Stimulated activated CD4-positive, alpha-beta T cell treated with anti-CD3 and anti-CD28 coated beads, TNF-alpha, amount 100 ng/mL, for 4 hours (primary cell): Measurements from ENCODE around the gene WDR76.
"Not testable (repeated sequence)": the region's sequence is repeated elsewhere in the genome, so short reads cannot be mapped to it uniquely, and the experiment has no call there.

Experiments
- DNase-seq, 3 experiments: peaks; one replicate each; pipeline ENCODE4 v3.0.0-alpha.2; 2020; ENCODE audit warnings: low read depth in 3 of 3

Gene WDR76

DNA sequence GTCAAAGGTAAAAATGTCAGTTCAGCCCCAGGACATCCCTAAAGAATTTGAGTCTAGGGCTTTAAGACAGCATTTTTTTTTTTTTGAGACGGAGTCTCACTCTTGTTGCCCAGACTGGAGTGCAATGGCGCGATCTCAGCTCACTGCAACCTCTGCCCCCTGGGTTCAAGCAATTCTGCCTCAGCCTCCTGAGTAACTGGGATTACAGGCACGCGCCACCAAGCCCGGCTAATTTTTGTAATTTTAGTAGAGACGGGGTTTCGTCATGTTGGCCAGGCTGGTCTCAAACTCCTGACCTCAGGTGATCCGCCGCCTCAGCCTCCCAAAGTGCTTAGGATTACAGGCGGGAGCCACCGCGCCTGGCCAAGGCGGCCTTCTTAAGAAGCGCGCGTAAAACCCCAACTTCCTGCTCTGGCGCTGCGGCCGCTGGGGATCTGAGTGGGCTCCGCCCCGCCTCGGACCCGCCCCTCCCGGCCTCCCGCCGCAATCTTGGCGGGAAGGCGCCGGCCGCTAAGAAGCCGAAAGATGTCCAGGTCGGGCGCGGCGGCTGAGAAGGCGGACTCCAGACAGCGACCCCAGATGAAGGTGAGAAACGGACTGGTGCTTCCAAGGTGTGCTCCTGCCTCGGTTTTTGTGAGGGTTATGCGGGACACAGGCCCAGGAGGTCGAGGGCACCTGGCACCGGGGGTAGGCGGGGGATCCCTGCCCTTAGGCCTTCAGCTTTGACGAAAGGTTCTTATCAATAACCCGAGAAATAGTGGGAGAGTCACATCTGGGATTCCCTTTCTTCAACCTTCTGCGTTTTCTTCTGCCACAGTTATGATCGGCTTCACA lies at the start of gene WDR76:
WDR76 (plus strand) TSS at position 495 of the 834 bp plus-strand sequence; CDS start at position 526, 31 bp downstream.
- peak; percentile 33 to 59 (median 39) for DNase-seq

DNA sequence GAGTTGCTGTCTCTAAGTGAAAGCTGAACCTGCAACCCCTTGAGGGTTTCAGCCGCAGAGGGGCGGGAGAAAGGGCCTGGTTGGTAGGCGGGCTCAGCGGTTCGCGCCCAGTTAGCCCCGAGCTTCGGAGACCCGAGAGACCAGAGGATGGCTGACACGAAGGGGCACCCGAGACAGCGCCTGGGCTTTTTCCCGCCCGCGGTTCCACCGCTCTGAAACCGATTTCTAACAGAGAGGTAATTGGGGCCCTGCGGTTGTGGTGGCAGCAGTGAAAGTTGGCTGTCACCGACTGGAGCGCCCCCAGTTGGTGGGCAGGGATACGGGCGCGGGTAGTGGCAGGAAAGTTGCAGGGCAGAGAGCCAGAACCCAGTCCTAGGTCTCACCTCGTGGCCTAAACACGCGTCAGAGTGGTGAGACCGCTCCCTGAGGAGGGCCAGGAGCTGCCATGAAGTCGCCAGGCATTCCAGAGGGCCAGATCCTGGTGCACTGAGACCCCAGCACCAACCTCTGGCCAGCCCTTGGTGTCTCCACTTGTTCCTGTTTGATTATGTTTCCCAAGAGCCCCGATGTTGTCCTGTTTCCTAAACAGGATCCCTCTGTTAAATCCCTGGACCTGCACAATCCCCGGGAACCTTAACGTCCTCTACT lies 49.4 kb upstream of the WDR76 start:
- DNase-seq: peak; percentile 56 to 71 (median 67)

DNA sequence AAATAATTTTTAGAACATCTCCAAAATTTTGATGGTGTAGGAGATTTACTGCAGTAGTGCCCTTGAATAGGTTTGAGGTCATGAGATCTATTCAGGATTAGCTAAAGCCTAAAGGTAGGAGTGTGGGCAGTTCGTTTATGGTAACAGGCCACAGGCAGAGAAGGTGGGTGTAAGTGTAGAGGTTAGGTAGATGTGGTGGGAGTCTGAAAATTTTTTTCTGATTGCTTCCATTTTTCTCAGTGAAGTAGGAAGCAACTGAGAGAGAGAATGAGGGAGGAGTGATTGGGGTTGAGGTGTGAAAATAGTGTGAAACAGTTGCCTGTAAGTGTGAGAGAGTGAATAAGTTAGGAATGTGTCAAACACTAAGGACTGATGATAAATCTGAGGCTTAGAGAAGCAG lies 47.8 kb upstream of the WDR76 start:
- DNase-seq: no peak

DNA sequence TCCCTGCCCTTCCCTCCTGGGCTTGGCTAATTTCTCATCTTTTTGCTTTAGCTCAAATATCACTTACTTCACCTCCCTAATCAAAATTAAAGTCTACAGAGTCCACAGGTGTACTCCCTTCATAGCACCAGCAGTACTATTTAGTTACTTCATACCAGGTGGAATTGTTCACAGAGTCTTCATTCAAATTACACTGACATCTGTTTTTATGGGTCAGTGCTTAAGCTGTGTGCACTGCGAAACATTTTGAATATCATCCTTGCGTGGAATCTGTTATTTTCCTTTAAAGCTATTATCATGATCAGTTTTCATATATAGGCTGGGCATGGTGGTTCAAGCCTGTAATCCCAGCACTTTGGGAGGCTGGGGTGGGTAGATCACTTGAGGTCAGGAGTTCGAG lies 37.4 kb upstream of the WDR76 start:
- DNase-seq: no peak

DNA sequence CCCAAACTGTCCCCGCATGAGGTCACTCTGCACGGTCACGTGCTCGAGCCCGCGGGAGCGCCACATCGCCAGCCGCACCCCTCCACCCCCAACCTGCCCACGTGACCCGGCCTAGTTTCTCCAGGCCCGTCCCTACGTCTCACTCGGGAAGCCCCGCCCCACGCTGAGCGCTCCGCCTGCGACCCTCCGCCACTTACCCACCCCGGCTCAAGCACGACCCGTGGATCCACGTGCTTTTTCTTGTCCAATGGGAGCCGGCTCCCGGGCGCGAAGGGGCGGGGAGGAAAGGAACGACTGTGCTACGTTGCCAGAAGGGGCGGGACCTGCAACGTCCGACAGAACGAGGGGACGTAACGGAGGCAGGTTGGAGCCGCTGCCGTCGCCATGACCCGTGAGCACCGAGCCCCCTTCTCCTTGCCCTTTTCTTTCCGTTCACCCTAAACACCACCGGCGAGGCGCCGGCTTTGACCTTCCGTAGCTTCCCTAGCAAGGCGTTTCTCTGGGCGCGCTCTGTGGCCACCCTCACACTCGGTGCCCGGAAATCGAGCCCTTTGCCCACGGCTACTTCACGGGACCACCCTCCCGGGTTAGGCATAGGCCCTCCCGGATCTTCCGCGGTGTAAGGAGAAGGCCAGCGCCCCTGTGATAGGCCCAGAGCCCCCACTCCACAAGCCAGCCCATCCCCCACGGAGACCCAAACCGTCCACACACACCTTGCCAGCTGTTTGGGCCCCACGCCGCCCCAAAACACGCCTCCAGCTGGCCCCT lies 34.6 kb upstream of the WDR76 start, which contains the start of gene SERF2:
SERF2 (plus strand) TSS at position 328 of the 768 bp plus-strand sequence; CDS start at position 385, 57 bp downstream.
- DNase-seq: peak; percentile 99 to 100 (median 99)

DNA sequence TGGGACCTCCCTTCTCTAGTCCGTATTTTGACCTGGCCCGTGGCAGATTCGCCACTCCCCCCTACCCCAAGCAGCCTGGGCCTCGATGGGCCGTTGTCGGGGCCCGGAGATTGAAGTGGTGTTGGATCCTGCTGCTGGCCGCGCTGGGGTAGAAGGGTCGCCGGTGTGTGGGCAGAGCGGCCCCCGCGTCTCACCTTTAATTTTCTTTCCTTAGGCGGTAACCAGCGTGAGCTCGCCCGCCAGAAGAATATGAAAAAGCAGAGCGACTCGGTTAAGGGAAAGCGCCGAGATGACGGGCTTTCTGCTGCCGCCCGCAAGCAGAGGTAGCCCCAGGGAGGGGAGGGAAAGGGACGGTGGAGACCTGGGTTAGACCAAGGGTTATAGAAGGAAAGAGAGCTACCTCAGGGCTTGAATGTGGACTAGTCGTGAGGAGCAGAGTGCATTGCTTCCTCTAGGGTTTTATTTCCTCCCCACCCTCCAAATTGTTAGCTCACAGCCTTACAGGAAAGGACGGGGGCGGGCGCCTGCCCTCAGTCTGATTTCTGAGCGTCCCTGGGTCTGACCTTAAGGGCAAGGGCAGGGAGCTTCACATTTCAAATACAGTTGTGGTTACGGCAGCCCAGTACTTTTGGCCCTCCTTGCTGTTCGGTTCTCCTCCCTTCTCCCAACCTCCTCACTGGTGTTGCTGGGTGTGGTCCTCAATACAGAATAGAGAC lies 33.9 kb upstream of the WDR76 start:
- no peak for DNase-seq

DNA sequence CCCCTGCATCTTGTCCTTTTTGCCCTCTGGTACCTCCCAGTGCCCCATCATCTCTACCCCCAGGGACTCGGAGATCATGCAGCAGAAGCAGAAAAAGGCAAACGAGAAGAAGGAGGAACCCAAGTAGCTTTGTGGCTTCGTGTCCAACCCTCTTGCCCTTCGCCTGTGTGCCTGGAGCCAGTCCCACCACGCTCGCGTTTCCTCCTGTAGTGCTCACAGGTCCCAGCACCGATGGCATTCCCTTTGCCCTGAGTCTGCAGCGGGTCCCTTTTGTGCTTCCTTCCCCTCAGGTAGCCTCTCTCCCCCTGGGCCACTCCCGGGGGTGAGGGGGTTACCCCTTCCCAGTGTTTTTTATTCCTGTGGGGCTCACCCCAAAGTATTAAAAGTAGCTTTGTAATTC lies 33.2 kb upstream of the WDR76 start:
- DNase-seq: no peak

DNA sequence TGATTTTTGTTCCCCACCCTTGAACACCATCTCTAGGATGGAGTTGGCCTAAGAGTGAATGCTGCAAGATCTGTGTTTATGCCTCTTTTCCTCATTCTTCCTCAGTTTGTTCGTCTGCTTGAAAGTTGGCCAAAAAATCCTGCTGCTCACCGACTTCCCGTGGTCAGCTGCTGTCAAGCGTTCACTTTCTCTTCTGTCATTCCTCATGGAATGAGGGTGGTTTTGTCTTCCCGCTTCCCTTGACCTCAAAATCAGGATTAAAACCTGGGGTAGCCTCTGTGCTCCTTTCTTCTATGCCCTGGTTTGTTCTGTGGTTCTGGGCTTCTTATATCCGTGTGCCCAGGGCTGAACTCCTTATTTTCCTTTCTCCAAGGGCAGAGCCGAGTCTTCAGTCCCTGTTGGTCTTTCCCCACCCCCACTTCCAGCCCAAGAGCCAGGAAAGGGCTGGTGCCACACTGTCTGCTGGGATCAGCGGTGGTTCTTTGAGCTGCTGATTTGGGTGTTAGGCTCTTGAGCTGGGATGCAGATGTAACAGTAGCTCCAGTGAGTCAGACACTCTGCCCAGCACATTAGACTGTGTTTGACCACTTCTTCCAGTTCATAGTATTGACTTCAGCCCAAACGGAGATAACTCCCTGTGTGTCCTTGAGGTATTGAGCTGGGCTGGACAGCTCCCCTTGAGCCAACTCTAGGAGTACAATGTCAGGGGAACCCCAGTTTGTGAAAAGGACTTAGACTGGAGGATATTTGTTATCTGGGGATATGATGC lies 32.3 kb upstream of the WDR76 start:
- no peak for DNase-seq

DNA sequence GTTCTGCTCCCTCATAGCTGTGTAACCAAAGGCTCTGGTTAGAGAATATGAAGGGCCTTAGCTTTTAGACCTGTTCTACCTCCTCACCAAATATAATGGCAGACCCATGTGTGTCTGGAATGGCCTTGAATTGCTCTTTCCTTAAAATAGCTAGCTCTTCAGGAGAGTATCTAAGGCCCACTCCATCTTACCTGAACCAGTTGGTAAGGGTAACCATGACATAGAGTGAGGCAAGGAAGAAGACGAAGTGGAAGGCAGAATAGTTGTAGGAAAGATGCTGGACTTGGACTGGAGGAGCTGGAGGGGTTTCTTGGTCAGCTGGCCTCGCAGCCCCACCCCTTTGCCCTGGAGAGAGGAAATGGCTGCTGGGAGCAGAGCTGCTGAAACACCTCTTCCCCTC lies 31.6 kb upstream of the WDR76 start:
- DNase-seq: no peak

DNA sequence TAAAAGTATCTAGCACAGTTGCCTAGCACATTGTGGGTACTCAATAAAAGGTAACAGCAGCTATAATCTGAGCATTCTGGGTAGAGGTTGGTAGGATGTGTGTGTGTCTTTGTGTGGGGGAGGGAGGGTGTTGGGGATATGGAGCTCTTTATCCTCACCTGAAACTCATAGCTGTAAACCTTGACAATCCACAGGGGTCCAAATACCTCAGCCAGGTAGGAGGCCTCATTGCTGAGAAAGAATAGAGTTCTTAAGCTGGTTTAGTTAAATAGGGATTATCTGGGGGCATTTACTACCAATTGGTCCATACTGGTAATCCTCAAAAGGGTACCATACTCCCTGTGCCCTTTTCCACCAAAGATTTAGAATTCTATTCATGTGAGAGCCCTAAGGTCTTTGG lies 30.8 kb upstream of the WDR76 start:
- no peak for DNase-seq

DNA sequence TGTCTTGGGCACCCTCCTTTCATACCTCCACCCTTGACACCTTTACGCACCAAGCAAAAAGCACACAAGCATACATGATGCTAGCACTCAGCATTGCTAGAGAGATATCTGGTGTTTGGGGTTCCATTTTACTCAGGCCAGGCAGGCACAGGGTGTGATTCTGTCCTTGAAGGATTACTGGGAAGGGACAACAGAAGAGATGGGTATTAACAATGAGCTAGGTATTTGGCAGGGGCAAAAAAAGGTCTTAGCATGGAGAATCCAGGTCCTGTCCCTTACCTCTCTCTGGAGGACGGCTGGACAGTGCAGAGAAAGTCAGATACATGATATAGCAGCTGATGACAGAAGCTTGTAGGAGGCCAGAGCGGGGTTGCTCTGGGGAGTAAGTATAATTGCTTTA lies 30.2 kb upstream of the WDR76 start:
- DNase-seq: no peak

DNA sequence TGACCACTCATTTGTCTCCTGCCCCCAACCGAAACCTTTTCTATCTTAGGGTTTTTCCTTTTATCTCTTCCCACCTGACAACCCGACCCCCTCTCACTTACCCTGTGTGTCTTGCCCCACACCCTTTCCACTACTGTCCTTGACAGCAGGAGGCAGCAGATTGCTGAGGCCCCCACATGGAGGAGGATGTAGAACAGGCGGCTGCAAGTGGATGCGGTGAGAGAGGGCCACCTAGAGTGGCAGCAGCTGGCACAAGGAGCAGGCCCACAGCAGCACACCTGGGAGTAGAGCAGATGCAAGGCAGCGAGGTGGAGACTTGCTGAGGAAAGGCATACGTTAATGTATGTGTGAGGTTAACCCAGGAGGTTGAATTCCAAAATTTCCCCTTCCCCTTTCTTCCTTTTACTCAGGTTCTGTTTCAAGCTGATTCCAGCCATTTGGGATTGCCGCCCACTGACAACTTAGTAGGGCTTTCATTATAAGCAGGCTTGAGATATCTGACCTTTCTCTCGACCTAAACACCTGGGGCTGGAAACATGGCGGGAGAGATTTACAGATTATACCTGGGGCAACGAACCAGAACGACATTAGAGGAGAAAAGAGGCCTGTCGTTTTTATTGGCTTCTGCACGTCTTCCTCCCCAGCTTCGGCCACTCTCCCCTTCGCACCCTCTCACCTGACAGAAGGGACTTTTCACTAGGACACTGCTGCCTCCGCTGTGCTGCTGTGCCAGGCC lies 27.4 kb upstream of the WDR76 start:
- DNase-seq: no peak

DNA sequence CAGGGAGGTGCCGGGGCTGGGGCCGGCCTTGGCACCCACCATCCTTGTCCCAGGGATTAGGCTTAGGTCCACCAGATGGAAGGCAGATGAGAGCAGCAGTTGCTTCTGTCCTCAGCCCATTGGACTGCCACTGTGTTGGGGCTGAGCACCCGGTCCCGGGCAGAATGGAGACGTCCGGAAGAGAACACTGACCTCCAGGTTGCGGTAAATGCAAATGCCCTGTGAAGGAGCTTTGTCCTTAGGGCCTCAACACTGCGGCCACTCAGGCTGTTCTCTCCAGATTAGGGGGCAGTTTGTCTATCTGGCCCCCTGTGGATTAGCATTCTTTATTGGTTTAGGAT lies 26.9 kb upstream of the WDR76 start, which contains the start of gene SERINC4:
SERINC4 (minus strand) TSS at position 276 of the 341 bp plus-strand sequence; CDS start at position 42, 234 bp downstream.
- no peak for DNase-seq

DNA sequence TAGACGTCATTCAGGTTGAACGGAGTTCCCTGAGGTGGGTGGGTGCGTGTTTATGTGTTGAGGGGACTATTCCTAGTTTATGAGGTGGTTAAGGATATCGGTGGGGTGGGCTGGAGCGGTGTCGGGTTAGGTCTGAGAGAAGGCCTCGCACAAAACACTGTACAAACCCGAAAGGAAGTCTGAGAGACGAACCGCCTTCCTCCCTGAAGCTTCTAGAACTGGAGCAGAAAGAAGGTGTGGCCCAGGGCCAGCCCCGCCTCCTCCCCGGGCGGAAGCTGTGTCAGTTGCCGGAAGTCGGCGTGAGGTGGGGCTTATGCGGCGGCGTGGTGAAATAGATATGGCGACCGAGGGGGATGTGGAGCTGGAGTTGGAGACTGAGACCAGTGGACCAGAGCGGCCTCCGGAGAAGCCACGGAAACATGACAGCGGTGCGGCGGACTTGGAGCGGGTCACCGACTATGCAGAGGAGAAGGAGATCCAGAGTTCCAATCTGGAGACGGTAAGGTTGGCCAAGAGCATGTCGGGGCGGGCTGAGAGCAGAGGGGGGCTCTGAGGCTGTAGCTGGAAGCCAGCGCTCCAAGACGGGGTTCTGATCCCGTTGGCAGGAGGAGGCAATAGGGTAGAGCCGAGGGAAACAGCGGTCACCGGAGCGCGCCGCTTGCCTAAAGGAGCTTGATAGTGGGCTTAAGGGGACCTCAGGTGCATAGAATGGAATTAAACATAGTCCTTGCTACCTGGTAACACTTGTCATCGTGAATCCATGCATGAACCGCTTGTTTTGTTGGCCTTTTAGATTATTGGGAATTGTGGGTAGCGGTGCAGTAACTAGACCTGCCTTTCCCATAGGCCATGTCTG lies 26.3 kb upstream of the WDR76 start, which contains the start of gene HYPK:
HYPK (plus strand) TSS at position 314 of the 856 bp plus-strand sequence; CDS start at position 338, 24 bp downstream.
- DNase-seq: peak; percentile 85 to 89 (median 88)

DNA sequence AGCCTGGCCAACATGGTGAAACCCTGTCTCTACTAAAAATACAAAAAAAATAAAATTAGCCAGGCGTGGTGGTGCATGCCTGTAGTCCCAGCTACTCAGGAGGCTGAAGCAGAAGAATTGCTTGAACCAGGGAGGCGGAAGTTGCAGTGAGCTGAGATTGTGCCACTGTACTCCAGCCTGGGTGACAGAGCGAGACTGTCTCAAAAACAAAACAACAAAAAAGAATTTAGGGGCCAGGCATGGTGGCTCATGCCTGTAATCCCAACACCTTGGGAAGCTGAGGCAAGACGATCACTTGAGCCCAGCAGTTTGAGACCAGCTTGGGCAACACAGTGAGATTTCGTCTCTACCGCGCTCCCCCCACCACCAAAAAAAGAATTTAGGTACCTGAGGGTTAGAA lies 24.1 kb upstream of the WDR76 start:
- not testable (repeated sequence) for DNase-seq

DNA sequence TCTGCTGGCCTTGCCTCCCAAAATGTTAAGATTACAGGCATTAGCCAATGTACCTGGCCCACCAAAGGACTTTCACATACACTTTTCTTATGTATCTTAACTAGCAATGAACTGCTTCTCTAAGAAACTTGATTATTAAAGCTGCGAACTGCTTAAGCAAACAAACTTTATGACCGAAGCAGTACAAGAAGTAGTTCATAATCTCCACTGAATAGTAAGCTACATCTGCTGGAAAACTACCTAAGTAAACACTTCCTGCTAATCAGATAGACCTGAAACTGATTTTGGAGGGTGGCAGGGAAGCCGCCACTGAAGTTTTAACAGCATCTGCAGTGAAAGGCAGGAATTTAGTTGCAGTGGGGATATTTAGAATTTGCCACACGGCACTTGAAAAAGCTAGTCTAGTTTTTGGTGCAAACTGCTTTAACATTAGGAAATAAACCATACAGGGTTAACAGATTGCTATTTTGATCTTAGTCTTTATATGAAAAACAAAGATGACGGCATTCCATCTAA lies 18.3 kb upstream of the WDR76 start:
- DNase-seq: no peak

DNA sequence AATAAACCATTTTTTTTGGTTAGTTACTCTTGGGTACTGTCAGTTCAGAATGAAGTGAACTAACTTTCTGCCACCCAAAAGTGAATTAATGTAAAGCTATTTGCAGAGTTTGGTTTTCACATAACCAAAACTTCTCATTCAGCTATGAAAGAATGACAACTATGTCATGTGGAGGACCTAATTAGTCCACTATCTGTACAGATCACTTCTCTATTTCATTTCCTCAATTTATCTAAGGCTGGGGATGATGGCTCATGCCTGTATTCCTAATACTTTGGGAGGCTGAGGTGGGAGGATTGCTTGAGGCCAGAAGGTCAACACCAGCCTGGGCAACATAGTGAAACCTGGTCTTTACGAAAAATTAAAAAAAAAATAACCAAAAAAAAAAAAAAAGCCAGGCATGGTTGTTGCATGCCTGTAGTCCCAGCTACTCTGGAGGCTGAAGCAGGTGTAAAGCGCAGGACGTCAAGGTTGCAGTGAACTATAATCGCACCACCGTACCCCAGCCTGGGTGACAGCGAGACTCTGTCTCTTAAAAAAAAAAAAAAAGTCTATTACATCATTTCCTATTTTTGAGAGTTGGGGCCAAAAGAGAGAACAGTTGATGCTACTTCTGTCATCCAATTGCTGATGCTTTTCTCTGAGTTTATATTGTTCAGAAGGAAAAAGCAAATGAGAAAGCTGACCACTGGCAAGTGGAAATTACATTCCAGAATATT lies 17.7 kb upstream of the WDR76 start:
- no peak for DNase-seq

DNA sequence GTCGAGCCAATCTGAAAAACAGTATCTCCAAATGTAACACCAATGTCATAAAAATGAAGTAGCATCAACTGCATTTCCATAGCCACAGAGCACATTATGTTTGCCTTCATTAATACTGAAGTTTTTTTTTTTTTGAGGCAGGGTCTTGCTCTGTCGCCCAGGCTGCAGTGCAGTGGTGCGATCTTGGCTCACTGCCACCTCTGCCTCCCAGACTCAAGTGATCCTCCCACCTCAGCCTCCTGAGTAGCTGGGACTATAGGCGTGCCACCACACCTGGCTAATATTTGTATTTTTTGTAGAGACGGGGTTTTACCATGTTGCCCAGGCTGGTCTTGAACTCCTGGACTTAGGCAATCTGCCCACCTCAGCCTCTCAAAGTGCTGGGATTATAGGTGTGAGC lies 11.7 kb upstream of the WDR76 start:
- DNase-seq: not testable (repeated sequence)
